Measurements from ENCODE around the gene P4HA2.

GRCh38 chr5:132203464-132203818, 24.2 kb downstream of the P4HA2 start:
- TF ChIP-seq CTCF (IDR thresholded peaks at IDR 0.05): no peak
- no peak for TF ChIP-seq POLR2A (IDR thresholded peaks at IDR 0.05)
